Measurements from ENCODE around the gene TAF1.
"Not testable (repeated sequence)": the region's sequence is repeated elsewhere in the genome, so short reads cannot be mapped to it uniquely, and the experiment has no call there.

TAF1 gene

DNA sequence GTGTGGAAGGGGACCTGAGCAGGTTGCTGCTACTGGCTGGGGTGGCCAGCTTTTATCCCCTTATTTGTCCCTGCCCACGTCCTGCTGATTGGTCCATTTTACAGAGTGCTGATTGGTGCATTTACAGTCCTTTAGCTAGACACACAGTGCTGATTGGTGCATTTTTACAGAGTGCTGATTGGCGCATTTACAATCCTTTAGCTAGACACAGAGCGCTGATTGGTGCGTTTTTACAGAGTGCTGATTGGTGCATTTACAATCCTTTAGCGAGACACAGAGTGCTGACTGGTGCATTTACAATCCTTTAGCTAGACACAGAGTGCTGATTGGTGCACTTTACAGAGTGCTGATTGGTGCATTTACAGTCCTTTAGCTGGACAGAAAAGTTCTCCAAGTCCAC is 135.9 kb downstream of the TAF1 start:
- DNase-seq; H3K9me3 ChIP-seq (ENCODE audit: control extremely low read depth in 1 of 5, control insufficient read depth in 4 of 5, insufficient read depth in 2 of 5, low read depth in 1 of 5, low read length in 4 of 5); H3K27me3 ChIP-seq (replicated peaks in 2 of 5; ENCODE audit: control insufficient read depth in 4 of 5, insufficient read depth in 5 of 5, low read length in 4 of 5); POLR2A ChIA-PET; CTCF ChIA-PET; H3K27ac ChIP-seq (ENCODE audit: insufficient read depth in 1 of 2, low read depth in 1 of 2, low read length in 2 of 2, poor library complexity in 1 of 2, severe bottlenecking in 2 of 2); H3K4me1 ChIP-seq (ENCODE audit: control extremely low read depth in 1 of 4, control insufficient read depth in 4 of 4, insufficient read depth in 4 of 4, low read length in 3 of 4); H3K36me3 ChIP-seq (ENCODE audit: control insufficient read depth in 4 of 4, insufficient read depth in 4 of 4, low read length in 3 of 4); H3K4me3 ChIP-seq (ENCODE audit: control insufficient read depth in 1 of 7, extremely low read depth in 1 of 7, insufficient read depth in 4 of 7, low read depth in 2 of 7, low read length in 6 of 7): not testable (repeated sequence)
- WGBS (ENCODE audit: insufficient coverage): 91% methylated on average over 5 of the region's 5 CpGs

DNA sequence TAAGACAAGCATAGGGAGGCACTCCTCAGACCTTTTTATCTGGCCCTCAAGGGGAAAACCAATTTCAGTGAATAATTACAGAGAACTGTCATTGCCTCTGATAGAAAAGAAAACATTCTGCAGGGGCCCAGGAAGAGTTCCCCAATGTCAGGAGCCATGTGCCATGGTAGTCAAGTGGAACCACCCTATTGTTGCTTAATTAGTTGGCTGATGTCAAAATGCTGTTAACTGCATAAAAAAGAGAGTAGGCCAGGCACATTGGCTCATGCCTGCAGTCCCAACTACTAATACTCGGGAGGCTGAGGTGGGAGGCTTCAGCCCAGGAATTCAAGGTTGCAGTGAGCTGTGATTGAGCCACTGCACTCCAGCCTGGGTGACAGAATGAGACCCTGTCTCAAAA is 138.2 kb downstream of the TAF1 start:
- DNase-seq: no peak
- WGBS (ENCODE audit: insufficient coverage): 57% methylated on average over 1 of the region's 1 CpG
- H3K36me3 ChIP-seq (ENCODE audit: control insufficient read depth in 4 of 4, insufficient read depth in 4 of 4, low read length in 3 of 4): no peaks in the 10 kb centered on the region
- H3K27me3 ChIP-seq (replicated peaks in 2 of 5; ENCODE audit: control insufficient read depth in 4 of 5, insufficient read depth in 5 of 5, low read length in 4 of 5): no peaks in the 10 kb centered on the region
- H3K27ac ChIP-seq (ENCODE audit: insufficient read depth in 1 of 2, low read depth in 1 of 2, low read length in 2 of 2, poor library complexity in 1 of 2, severe bottlenecking in 2 of 2): no peak overlapping the region
- no peaks in the 10 kb centered on the region for H3K9me3 ChIP-seq (ENCODE audit: control extremely low read depth in 1 of 5, control insufficient read depth in 4 of 5, insufficient read depth in 2 of 5, low read depth in 1 of 5, low read length in 4 of 5)
- POLR2A ChIA-PET: no interaction called here
- no peak overlapping the region for H3K4me3 ChIP-seq (ENCODE audit: control insufficient read depth in 1 of 7, extremely low read depth in 1 of 7, insufficient read depth in 4 of 7, low read depth in 2 of 7, low read length in 6 of 7)
- CTCF ChIA-PET: no interaction called here
- no peaks in the 10 kb centered on the region for H3K4me1 ChIP-seq (ENCODE audit: control extremely low read depth in 1 of 4, control insufficient read depth in 4 of 4, insufficient read depth in 4 of 4, low read length in 3 of 4)

DNA sequence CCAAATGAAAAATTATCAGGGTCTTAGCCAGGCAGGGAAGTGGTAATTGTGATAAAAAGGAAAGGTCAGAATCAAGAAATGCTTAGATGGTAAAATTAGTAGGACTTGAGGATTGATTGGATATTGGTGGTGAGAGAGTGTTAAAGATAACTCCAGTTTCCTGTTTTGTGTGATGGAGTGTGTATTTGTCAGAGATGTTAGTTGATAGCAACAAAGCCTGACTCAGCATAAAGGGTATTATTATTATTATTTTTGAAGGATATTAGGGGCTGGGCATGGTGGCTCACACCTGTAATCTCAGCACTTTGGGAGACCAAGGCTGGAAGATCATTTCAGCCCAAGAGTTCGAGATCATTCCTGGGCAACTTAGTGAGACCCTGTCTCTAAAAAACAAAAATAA is 143.1 kb downstream of the TAF1 start:
- CTCF ChIA-PET: no interaction called here
- Histone ChIP-seq H3K27me3 (replicated peaks in 2 of 5; ENCODE audit: control insufficient read depth in 4 of 5, insufficient read depth in 5 of 5, low read length in 4 of 5) (no peaks in the 10 kb centered on the region), H3K9me3 (ENCODE audit: control extremely low read depth in 1 of 5, control insufficient read depth in 4 of 5, insufficient read depth in 2 of 5, low read depth in 1 of 5, low read length in 4 of 5) (no peaks in the 10 kb centered on the region), H3K4me1 (ENCODE audit: control extremely low read depth in 1 of 4, control insufficient read depth in 4 of 4, insufficient read depth in 4 of 4, low read length in 3 of 4) (no peaks in the 10 kb centered on the region), H3K27ac (ENCODE audit: insufficient read depth in 1 of 2, low read depth in 1 of 2, low read length in 2 of 2, poor library complexity in 1 of 2, severe bottlenecking in 2 of 2) (no peak overlapping the region), H3K4me3 (ENCODE audit: control insufficient read depth in 1 of 7, extremely low read depth in 1 of 7, insufficient read depth in 4 of 7, low read depth in 2 of 7, low read length in 6 of 7) (no peak overlapping the region), H3K36me3 (ENCODE audit: control insufficient read depth in 4 of 4, insufficient read depth in 4 of 4, low read length in 3 of 4) (no peaks in the 10 kb centered on the region)
- 100% methylated on average over 1 of the region's 1 CpG for WGBS (ENCODE audit: insufficient coverage)
- DNase-seq: no peak
- POLR2A ChIA-PET: no interaction called here

GRCh38 chrX:71510161-71510560 is 144.0 kb downstream of the TAF1 start:
- Histone ChIP-seq H3K4me1 (ENCODE audit: control extremely low read depth in 1 of 4, control insufficient read depth in 4 of 4, insufficient read depth in 4 of 4, low read length in 3 of 4) (no peaks in the 10 kb centered on the region), H3K27ac (ENCODE audit: insufficient read depth in 1 of 2, low read depth in 1 of 2, low read length in 2 of 2, poor library complexity in 1 of 2, severe bottlenecking in 2 of 2) (no peak overlapping the region), H3K27me3 (replicated peaks in 2 of 5; ENCODE audit: control insufficient read depth in 4 of 5, insufficient read depth in 5 of 5, low read length in 4 of 5) (no peaks in the 10 kb centered on the region), H3K9me3 (ENCODE audit: control extremely low read depth in 1 of 5, control insufficient read depth in 4 of 5, insufficient read depth in 2 of 5, low read depth in 1 of 5, low read length in 4 of 5) (no peaks in the 10 kb centered on the region), H3K36me3 (ENCODE audit: control insufficient read depth in 4 of 4, insufficient read depth in 4 of 4, low read length in 3 of 4) (no peaks in the 10 kb centered on the region), H3K4me3 (ENCODE audit: control insufficient read depth in 1 of 7, extremely low read depth in 1 of 7, insufficient read depth in 4 of 7, low read depth in 2 of 7, low read length in 6 of 7) (no peak overlapping the region)
- whole genome bisulfite sequencing (ENCODE audit: insufficient coverage): no CpG with 5 or more reads among the region's 2 CpGs
- POLR2A ChIA-PET: no interaction called here
- DNase-seq: no peak
- CTCF ChIA-PET: no interaction called here

DNA sequence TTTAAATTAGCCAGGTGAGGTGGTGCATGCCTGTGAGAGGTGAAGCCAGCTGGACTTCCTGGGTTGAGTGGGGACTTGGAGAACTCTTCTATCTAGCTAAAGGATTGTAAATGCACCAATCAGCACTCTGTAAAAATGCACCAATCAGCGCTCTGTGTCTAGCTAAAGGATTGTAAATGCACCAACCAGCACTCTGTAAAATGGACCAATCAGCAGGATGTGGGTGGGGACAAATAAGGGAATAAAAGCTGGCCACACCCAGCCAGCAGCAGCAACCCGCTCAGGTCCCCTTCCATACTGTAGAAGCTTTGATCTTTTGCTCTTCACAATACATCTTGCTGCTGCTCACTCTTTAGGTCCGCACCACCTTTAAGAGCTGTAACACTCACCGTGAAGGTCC is 147.6 kb downstream of the TAF1 start:
- H3K4me1 ChIP-seq (ENCODE audit: control extremely low read depth in 1 of 4, control insufficient read depth in 4 of 4, insufficient read depth in 4 of 4, low read length in 3 of 4); H3K27ac ChIP-seq (ENCODE audit: insufficient read depth in 1 of 2, low read depth in 1 of 2, low read length in 2 of 2, poor library complexity in 1 of 2, severe bottlenecking in 2 of 2); H3K27me3 ChIP-seq (replicated peaks in 2 of 5; ENCODE audit: control insufficient read depth in 4 of 5, insufficient read depth in 5 of 5, low read length in 4 of 5); H3K36me3 ChIP-seq (ENCODE audit: control insufficient read depth in 4 of 4, insufficient read depth in 4 of 4, low read length in 3 of 4); POLR2A ChIA-PET; H3K9me3 ChIP-seq (ENCODE audit: control extremely low read depth in 1 of 5, control insufficient read depth in 4 of 5, insufficient read depth in 2 of 5, low read depth in 1 of 5, low read length in 4 of 5); CTCF ChIA-PET; H3K4me3 ChIP-seq (ENCODE audit: control insufficient read depth in 1 of 7, extremely low read depth in 1 of 7, insufficient read depth in 4 of 7, low read depth in 2 of 7, low read length in 6 of 7); DNase-seq: not testable (repeated sequence)
- 91% methylated on average over 4 of the region's 4 CpGs for WGBS (ENCODE audit: insufficient coverage)

DNA sequence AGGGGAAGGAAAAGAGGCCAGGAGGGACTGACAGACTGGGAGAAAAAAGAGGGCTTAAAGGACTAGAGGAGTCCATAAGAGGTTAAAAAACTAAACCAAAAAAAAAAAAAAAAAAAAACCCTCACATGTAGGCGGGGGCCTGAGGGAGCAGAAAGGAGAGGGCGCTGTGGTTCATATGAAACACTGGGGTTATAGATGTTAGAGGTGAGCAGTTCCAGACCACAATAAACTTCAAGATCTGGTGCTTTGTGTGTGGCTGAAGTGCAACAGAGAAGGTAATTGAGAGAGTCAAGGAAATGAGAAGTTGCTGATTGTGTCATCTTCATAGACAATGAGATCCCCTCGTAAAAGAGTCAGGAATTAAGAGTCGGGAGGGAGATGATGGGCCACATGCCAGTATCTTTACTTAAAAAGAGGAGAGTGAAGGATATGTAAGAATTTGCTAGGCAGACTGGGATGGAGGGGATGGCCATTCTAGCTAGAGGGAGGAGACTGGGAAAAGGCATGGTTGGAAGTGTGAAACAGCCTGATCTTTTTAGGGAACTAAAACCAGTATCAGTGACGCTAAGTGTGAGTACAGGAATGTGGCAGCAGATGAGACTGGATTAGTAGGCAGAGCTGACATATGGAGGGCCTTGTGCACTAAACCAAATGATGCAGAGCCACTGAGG is 148.3 kb downstream of the TAF1 start:
- Histone ChIP-seq H3K36me3 (ENCODE audit: control insufficient read depth in 4 of 4, insufficient read depth in 4 of 4, low read length in 3 of 4) (no peaks in the 10 kb centered on the region), H3K27ac (ENCODE audit: insufficient read depth in 1 of 2, low read depth in 1 of 2, low read length in 2 of 2, poor library complexity in 1 of 2, severe bottlenecking in 2 of 2) (no peak overlapping the region), H3K4me3 (ENCODE audit: control insufficient read depth in 1 of 7, extremely low read depth in 1 of 7, insufficient read depth in 4 of 7, low read depth in 2 of 7, low read length in 6 of 7) (no peak overlapping the region), H3K27me3 (replicated peaks in 2 of 5; ENCODE audit: control insufficient read depth in 4 of 5, insufficient read depth in 5 of 5, low read length in 4 of 5) (no peaks in the 10 kb centered on the region), H3K4me1 (ENCODE audit: control extremely low read depth in 1 of 4, control insufficient read depth in 4 of 4, insufficient read depth in 4 of 4, low read length in 3 of 4) (no peaks in the 10 kb centered on the region), H3K9me3 (ENCODE audit: control extremely low read depth in 1 of 5, control insufficient read depth in 4 of 5, insufficient read depth in 2 of 5, low read depth in 1 of 5, low read length in 4 of 5) (no peaks in the 10 kb centered on the region)
- POLR2A ChIA-PET: no interaction called here
- no peak for DNase-seq
- CTCF ChIA-PET: no interaction called here
- 92% methylated on average over 3 of the region's 5 CpGs for WGBS (ENCODE audit: insufficient coverage)

GRCh38 chrX:71515038-71515396 is 148.9 kb downstream of the TAF1 start:
- CTCF ChIA-PET: interaction anchor here (0.9 kb wide), 1 partner anchor 15 kb away, joined by 3 read pairs; no protein-coding TSS in a partner anchor
- Histone ChIP-seq H3K4me3 (ENCODE audit: control insufficient read depth in 1 of 7, extremely low read depth in 1 of 7, insufficient read depth in 4 of 7, low read depth in 2 of 7, low read length in 6 of 7) (no peak overlapping the region), H3K27ac (ENCODE audit: insufficient read depth in 1 of 2, low read depth in 1 of 2, low read length in 2 of 2, poor library complexity in 1 of 2, severe bottlenecking in 2 of 2) (no peak overlapping the region), H3K9me3 (ENCODE audit: control extremely low read depth in 1 of 5, control insufficient read depth in 4 of 5, insufficient read depth in 2 of 5, low read depth in 1 of 5, low read length in 4 of 5) (no peaks in the 10 kb centered on the region), H3K27me3 (replicated peaks in 2 of 5; ENCODE audit: control insufficient read depth in 4 of 5, insufficient read depth in 5 of 5, low read length in 4 of 5) (no peaks in the 10 kb centered on the region), H3K36me3 (ENCODE audit: control insufficient read depth in 4 of 4, insufficient read depth in 4 of 4, low read length in 3 of 4) (no peaks in the 10 kb centered on the region), H3K4me1 (ENCODE audit: control extremely low read depth in 1 of 4, control insufficient read depth in 4 of 4, insufficient read depth in 4 of 4, low read length in 3 of 4) (no peaks in the 10 kb centered on the region)
- WGBS (ENCODE audit: insufficient coverage): no CpG with 5 or more reads among the region's 2 CpGs
- DNase-seq: no peak
- POLR2A ChIA-PET: interaction anchor here (0.6 kb wide), 1 partner anchor 97 kb away, joined by 5 read pairs; no protein-coding TSS in a partner anchor
